HFFc6 (cell line): ENCODE results near the gene NPRL2. TPM values are rescaled to one million over a fixed set of nuclear protein-coding genes. Genes with fewer than 3 reads are reported as not detected.
A peak's percentile ranks its signal among the peaks of the same experiment; 100 is the strongest.

Experiments used
- DNase-seq: peaks from one replicate; pipeline ENCODE4 v3.0.0-alpha.2; 2018
- H3K27ac Mint-ChIP-seq: 2 replicates; pipeline ENCODE4 v1.8.0; 2020; ENCODE audit warnings: mild to moderate bottlenecking, mixed read lengths
- H3K27me3 Mint-ChIP-seq: 2 replicates; pipeline ENCODE4 v1.8.0; 2021; ENCODE audit warnings: mild to moderate bottlenecking, moderate library complexity, mixed read lengths; ENCODE audit not compliant: insufficient read depth
- H3K36me3 Mint-ChIP-seq: 2 replicates; pipeline ENCODE4 v1.8.0; 2021; ENCODE audit warnings: low read depth, mixed read lengths
- H3K4me1 Mint-ChIP-seq: 2 replicates; pipeline ENCODE4 v1.8.0; 2020; ENCODE audit warnings: low read depth, mixed read lengths
- H3K4me3 Mint-ChIP-seq: 2 replicates; pipeline ENCODE4 v1.8.0; 2020; ENCODE audit warnings: mild to moderate bottlenecking, moderate library complexity, mixed read lengths
- H3K9me3 Mint-ChIP-seq: 2 replicates; pipeline ENCODE4 v1.8.0; 2020; ENCODE audit warnings: mild to moderate bottlenecking, mixed read lengths
- total RNA-seq, 6 experiments: library from RNA; stranded (reverse); fragmentation: NEBNext Ultra II Directional; extraction: Animal tissue kit (Norgen Biotek cat#: 25700); gene quantifications; 2 replicates in 1 of 6; 3 replicates in 5 of 6; pipeline ENCODE4 v1.2.3, GENCODE V29; 2021
- TF ChIP-seq, protein P1 (sequence below): fragments of 200-600 bp; sonication (generic); IDR thresholded peaks from 2 replicates; pipeline ENCODE4 v1.5.0; 2021; ENCODE audit warnings: antibody characterized with exemption, mild to moderate bottlenecking

NPRL2 gene
- total RNA-seq, 6 experiments from 2014 or later: 12.3 to 18.7 (median 17.4) TPM

DNA sequence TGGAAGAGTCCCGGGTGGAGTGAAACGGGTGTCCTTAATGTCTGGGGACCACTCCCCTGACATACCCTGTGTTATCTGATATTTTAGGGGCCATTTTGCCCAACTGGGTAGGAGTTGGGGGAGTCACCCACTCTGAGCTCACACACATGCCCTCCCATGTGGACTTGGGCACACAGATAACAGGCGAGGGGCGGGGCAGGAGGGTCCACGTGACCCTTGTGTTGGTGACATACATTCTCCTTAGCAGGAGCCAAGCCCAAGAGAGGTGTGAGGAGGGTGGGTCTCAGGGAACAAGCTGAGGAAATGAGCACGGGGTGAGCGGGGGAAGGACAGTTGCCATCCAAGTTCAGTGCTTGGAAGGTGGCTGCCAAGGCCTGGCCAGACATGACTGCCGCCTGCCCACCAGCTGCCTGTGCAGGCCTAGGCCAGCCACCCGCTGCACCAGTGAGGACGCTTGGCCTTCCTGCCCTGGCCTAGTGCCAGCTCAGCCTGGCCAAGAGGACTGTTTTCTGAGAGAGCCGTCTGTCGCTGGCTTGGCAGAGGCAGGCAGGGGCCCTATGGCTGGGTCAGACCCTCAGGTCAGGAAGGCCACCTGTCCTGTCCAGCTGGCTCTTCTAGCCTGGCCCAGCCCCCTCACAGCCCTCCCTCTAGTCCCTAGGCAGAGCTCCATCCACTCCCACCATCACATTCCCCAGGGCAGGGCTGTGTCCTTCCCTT, 40.1 kb upstream of the NPRL2 start:
- no peak for DNase-seq
- H3K27ac Mint-ChIP-seq: no peak overlapping the region
- H3K4me1 Mint-ChIP-seq: no peaks in the 10 kb centered on the region
- H3K9me3 Mint-ChIP-seq: no peaks in the 10 kb centered on the region
- no peaks in the 10 kb centered on the region for H3K36me3 Mint-ChIP-seq
- TF ChIP-seq, protein P1, sequence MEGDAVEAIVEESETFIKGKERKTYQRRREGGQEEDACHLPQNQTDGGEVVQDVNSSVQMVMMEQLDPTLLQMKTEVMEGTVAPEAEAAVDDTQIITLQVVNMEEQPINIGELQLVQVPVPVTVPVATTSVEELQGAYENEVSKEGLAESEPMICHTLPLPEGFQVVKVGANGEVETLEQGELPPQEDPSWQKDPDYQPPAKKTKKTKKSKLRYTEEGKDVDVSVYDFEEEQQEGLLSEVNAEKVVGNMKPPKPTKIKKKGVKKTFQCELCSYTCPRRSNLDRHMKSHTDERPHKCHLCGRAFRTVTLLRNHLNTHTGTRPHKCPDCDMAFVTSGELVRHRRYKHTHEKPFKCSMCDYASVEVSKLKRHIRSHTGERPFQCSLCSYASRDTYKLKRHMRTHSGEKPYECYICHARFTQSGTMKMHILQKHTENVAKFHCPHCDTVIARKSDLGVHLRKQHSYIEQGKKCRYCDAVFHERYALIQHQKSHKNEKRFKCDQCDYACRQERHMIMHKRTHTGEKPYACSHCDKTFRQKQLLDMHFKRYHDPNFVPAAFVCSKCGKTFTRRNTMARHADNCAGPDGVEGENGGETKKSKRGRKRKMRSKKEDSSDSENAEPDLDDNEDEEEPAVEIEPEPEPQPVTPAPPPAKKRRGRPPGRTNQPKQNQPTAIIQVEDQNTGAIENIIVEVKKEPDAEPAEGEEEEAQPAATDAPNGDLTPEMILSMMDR: no peak
- no peak overlapping the region for H3K4me3 Mint-ChIP-seq
- H3K27me3 Mint-ChIP-seq: peaks cover 41% of the 10 kb centered on the region

DNA sequence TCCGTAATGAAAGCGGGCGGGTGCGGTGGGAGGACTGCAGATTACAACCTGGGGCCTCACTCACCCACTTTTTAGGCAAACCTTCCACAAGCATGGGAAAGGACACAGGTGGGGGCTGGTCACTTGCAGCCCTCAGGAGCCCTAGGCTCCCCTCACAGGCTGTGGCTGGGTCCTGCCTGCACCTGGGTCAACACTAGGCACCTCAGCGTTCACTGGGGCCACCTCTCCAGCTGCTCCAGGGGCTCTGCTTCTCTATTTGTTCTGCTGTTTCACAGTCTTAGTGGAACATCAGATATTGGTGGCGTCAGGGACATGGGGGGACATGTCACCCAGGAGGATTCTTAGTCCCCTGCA, 38.8 kb upstream of the NPRL2 start:
- Mint-ChIP-seq H3K4me1 (no peaks in the 10 kb centered on the region), H3K27me3 (peaks cover 44% of the 10 kb centered on the region), H3K9me3 (no peaks in the 10 kb centered on the region), H3K27ac (no peak overlapping the region), H3K4me3 (no peak overlapping the region), H3K36me3 (no peaks in the 10 kb centered on the region)
- TF ChIP-seq, protein P1: no peak
- no peak for DNase-seq

- DNase-seq: no peak
Observed at GRCh38 chr3:50388720-50389413, 38.3 kb upstream of the NPRL2 start.

GRCh38 chr3:50388016-50388719, 37.6 kb upstream of the NPRL2 start:
- no peaks in the 10 kb centered on the region for H3K4me1 Mint-ChIP-seq
- TF ChIP-seq, protein P1: peak; percentile 59
- DNase-seq: no peak
- no peaks in the 10 kb centered on the region for H3K9me3 Mint-ChIP-seq
- no peak overlapping the region for H3K4me3 Mint-ChIP-seq
- H3K27ac Mint-ChIP-seq: no peak overlapping the region
- H3K27me3 Mint-ChIP-seq: peaks cover 45% of the 10 kb centered on the region
- H3K36me3 Mint-ChIP-seq: no peaks in the 10 kb centered on the region

More at GRCh38 chr3:50388720-50389413, 38.3 kb upstream of the NPRL2 start:
- H3K4me3 Mint-ChIP-seq: no peak overlapping the region
- no peaks in the 10 kb centered on the region for H3K4me1 Mint-ChIP-seq
- H3K36me3 Mint-ChIP-seq: no peaks in the 10 kb centered on the region
- TF ChIP-seq, protein P1: no peak
- no peaks in the 10 kb centered on the region for H3K9me3 Mint-ChIP-seq
- H3K27me3 Mint-ChIP-seq: peaks cover 44% of the 10 kb centered on the region
- H3K27ac Mint-ChIP-seq: no peak overlapping the region

DNA sequence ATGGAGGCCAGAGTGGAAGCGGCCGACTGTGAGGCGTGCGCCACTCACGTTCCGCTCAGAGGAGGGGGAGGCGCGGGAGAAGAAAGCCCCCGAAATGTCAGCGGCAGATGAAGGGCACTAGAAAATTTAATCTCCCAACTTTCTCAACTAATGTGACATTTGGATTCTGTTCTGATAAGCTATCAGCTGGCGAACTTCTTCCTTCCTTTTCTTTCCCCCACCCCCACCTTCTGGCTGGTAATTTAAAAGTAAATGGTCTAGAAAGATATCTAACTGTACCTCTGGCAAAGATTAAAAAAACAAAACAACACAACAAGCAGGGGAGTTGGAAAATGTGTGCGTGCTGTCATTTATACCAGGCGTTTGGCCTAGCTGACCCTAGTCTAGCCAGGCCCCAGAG, 35.2 kb upstream of the NPRL2 start:
- H3K36me3 Mint-ChIP-seq: no peaks in the 10 kb centered on the region
- DNase-seq: no peak
- peaks cover 35% of the 10 kb centered on the region for H3K27me3 Mint-ChIP-seq
- no peak overlapping the region for H3K4me3 Mint-ChIP-seq
- H3K27ac Mint-ChIP-seq: no peak overlapping the region
- TF ChIP-seq, protein P1: no peak
- H3K4me1 Mint-ChIP-seq: no peaks in the 10 kb centered on the region
- no peaks in the 10 kb centered on the region for H3K9me3 Mint-ChIP-seq
